OCI-LY7 (cell line): ENCODE results near the gene GCNT2.

Experiments
- CTCF ChIP-seq: fragments of 200-600 bp; sonication (generic); conservative IDR thresholded peaks from 2 replicates; pipeline ENCODE4 v1.5.1; 2014; ENCODE audit warnings: mild to moderate bottlenecking, antibody characterized with exemption, low read length, moderate library complexity, mixed read lengths
- EZH2phosphoT487 ChIP-seq: fragments of 200-600 bp; sonication (generic); IDR thresholded peaks from 2 replicates; pipeline ENCODE4 v1.6.1; 2018; ENCODE audit warnings: low read depth, borderline replicate concordance, mild to moderate bottlenecking, mixed run types, antibody characterized with exemption, low read length, moderate library complexity, mixed read lengths

- TF ChIP-seq CTCF (no peak), EZH2phosphoT487 (no peak)
Measured at GRCh38 chr6:10553871-10554270, 32.7 kb downstream of the GCNT2 start.
